ENCODE data around the gene LDHAL6B. TPM values are rescaled to one million over a fixed set of nuclear protein-coding genes. Genes with fewer than 3 reads are reported as not detected.

The LDHAL6B gene
- total and polyA plus RNA-seq, 2 experiments from 2014 or later = not detected

- peak; percentile 59 for ATAC-seq
Measured at GRCh38 chr15:59170295-59171066, 36.2 kb upstream of the LDHAL6B start.

More at GRCh38 chr15:59170295-59171066, 36.2 kb upstream of the LDHAL6B start:
- no peaks in the 10 kb centered on the region for H3K79me2 ChIP-seq (replicated peaks; ENCODE audit: insufficient read depth)
- H3K27me3 Mint-ChIP-seq (ENCODE audit: insufficient read depth, low read depth, poor library complexity) = no peaks in the 10 kb centered on the region
- peaks cover 28% of the 10 kb centered on the region for H3K36me3 Mint-ChIP-seq (ENCODE audit: low read depth)
- no peak overlapping the region for H3K4me3 ChIP-seq
- 0 out of 2 replicates have a peak overlapping the region, but pooled peaks have one; percentile 12 for H3K27ac ChIP-seq (ENCODE audit: low read depth)
- no peak overlapping the region for H3K4me2 ChIP-seq
- H3K4me1 ChIP-seq (ENCODE audit: insufficient read depth) = no peaks in the 10 kb centered on the region
- no peaks in the 10 kb centered on the region for H3K27me3 ChIP-seq (ENCODE audit: insufficient read depth)
- 0 out of 2 replicates have a peak overlapping the region, but pooled peaks have one; percentile 34 for H3K27ac Mint-ChIP-seq
- H3K9me3 Mint-ChIP-seq = no peaks in the 10 kb centered on the region
- no peaks in the 10 kb centered on the region for H4K20me1 ChIP-seq (replicated peaks; ENCODE audit: insufficient read depth)
- TF ChIP-seq EZH2 (IDR thresholded peaks at IDR 0.05; ENCODE audit: low read depth, unreplicated experiment) (no peak), ZNF331 (CRISPR knock-in tag; IDR thresholded peaks at IDR 0.05; ENCODE audit: low read depth) (no peak), ETS1 (IDR thresholded peaks at IDR 0.05) (no peak), STAT1 (IDR thresholded peaks at IDR 0.05; ENCODE audit: unreplicated experiment) (no peak), ZNF114 (CRISPR knock-in tag; IDR thresholded peaks at IDR 0.05) (no peak), JUNB (IDR thresholded peaks at IDR 0.05; ENCODE audit: unreplicated experiment) (no peak), ZNF462 (CRISPR knock-in tag; IDR thresholded peaks at IDR 0.05) (no peak), CTCF (conservative IDR thresholded peaks at IDR 0.05; ENCODE audit: low read depth in 2 of 2) (no peak), REST (IDR thresholded peaks at IDR 0.05; ENCODE audit: unreplicated experiment) (no peak), POLR2AphosphoS5 (IDR thresholded peaks at IDR 0.05; ENCODE audit: low read depth) (no peak)
- DNase-seq (ENCODE audit: low spot score) = peak; percentile 29
- H2AFZ ChIP-seq = no peak overlapping the region
- no peak overlapping the region for H3K4me3 Mint-ChIP-seq
- peaks cover 13% of the 10 kb centered on the region; the same call in 1 of the 2 replicates for H3K36me3 ChIP-seq (ENCODE audit: insufficient read depth)
- H3K4me1 Mint-ChIP-seq = peaks cover 21% of the 10 kb centered on the region
- no peaks in the 10 kb centered on the region for H3K9me2 ChIP-seq (ENCODE audit: insufficient read depth)
- no peaks in the 10 kb centered on the region for H3F3A ChIP-seq (replicated peaks; ENCODE audit: low read depth)
